BJ (cell line): ENCODE results near the gene VSTM2B. TPM values are rescaled to one million over a fixed set of nuclear protein-coding genes. Genes with fewer than 3 reads are reported as not detected.

ENCODE experiments used
- CTCF ChIA-PET: fragments of 350-600 bp; formaldehyde crosslinking; extraction: SDS; loops from one replicate; lab custom pipeline; 2021; ENCODE audit warnings: antibody characterized with exemption, inconsistent platforms; lab: Yijun Ruan, JAX
- POLR2A ChIA-PET: fragments of 300-600 bp; sonication (Branson Sonifier 250); formaldehyde crosslinking; extraction: SDS; loops from one replicate; lab custom pipeline; 2021; ENCODE audit warnings: antibody characterized with exemption; lab: Charles Lee
- DNase-seq: peaks from one replicate; pipeline ENCODE4 v3.0.0-alpha.2; 2011; ENCODE audit warnings: low read depth
- H3K27me3 ChIP-seq: 2 replicates; pipeline ENCODE4 v1.6.0; 2011; ENCODE audit warnings: low read length; ENCODE audit not compliant: control insufficient read depth, insufficient read depth
- H3K36me3 ChIP-seq: 2 replicates; pipeline ENCODE4 v1.5.1; 2011; ENCODE audit warnings: low read length; ENCODE audit not compliant: control insufficient read depth, insufficient read depth
- H3K4me3 ChIP-seq: 2 replicates; pipeline ENCODE4 v1.5.1; 2011; ENCODE audit warnings: low read depth, mild to moderate bottlenecking, control low read depth, low read length
- CTCF ChIP-seq: IDR thresholded peaks from 2 replicates; pipeline ENCODE4 v1.5.1; 2011; ENCODE audit warnings: low read depth, mild to moderate bottlenecking, control low read depth, inconsistent platforms, low read length, moderate library complexity; ENCODE audit not compliant: insufficient read depth
- polyA minus RNA-seq: library from RNA; depleted of rRNA, polyadenylated mRNA; stranded (reverse); fragments of >200 nt; gene quantifications from 2 replicates; pipeline ENCODE4 v1.2.3, GENCODE V29; 2011; rRNA and poly(A)+ RNA removed
- polyA plus RNA-seq: library from polyadenylated mRNA; depleted of rRNA; stranded (reverse); fragments of >200 nt; gene quantifications from 2 replicates; pipeline ENCODE4 v1.2.3, GENCODE V29; 2011; rRNA removed

VSTM2B gene
- polyA plus RNA-seq (not detected in 2 replicates), polyA minus RNA-seq (not detected in 2 replicates)

GRCh38 chr19:29525901-29526729 lies at the start of gene VSTM2B:
Gene VSTM2B, plus strand, starts transcription at chr19:29525994. Its CDS starts 590 bp downstream, at chr19:29526584.
- ChIA-PET POLR2A (no interaction called here), CTCF (no interaction called here)
- TF ChIP-seq CTCF = no peak
- Histone ChIP-seq H3K4me3 (no peak within 1 kb of the TSS), H3K27me3 (peaks cover 53% of the 10 kb centered on the region), H3K36me3 (no peaks in the 10 kb centered on the region)
- DNase-seq = no peak

GRCh38 chr19:29476528-29476927 lies 49.3 kb upstream of the VSTM2B start:
- TF ChIP-seq CTCF = no peak
- ChIA-PET CTCF (no interaction called here), POLR2A (no interaction called here)
- DNase-seq = no peak
- Histone ChIP-seq H3K4me3 (no peak overlapping the region), H3K27me3 (no peaks in the 10 kb centered on the region), H3K36me3 (no peaks in the 10 kb centered on the region)

- no peak for DNase-seq
- Histone ChIP-seq H3K27me3 (no peaks in the 10 kb centered on the region), H3K36me3 (no peaks in the 10 kb centered on the region), H3K4me3 (no peak overlapping the region)
- POLR2A ChIA-PET = no interaction called here
- TF ChIP-seq CTCF = no peak
- CTCF ChIA-PET = interaction anchor here (1.2 kb wide), 1 partner anchor 13 kb away, joined by 3 read pairs; no protein-coding TSS in a partner anchor
Measured at GRCh38 chr19:29477831-29478577, 47.8 kb upstream of the VSTM2B start.

GRCh38 chr19:29478578-29479565 lies 46.9 kb upstream of the VSTM2B start:
- TF ChIP-seq CTCF = peak; percentile 44
- CTCF ChIA-PET = interaction anchor here (0.6 to 1.2 kb wide), 4 partner anchors 11 to 965 kb away, joined by 3 to 4 read pairs (median 3); no protein-coding TSS in a partner anchor
- POLR2A ChIA-PET = no interaction called here
- DNase-seq = no peak
- no peaks in the 10 kb centered on the region for H3K27me3 ChIP-seq
- H3K4me3 ChIP-seq = no peak overlapping the region
- H3K36me3 ChIP-seq = no peaks in the 10 kb centered on the region
